Gastroesophageal sphincter (tissue), 3 donors: ENCODE results near the gene MRPL46.

Experiments used
- CTCF ChIP-seq, 4 experiments: fragments of 200-600 bp in 2 of 4; fragments of 450-650 bp in 2 of 4; sonication (generic) in 1 of 4; IDR thresholded peaks; one replicate each; pipeline ENCODE4 v1.5.1; 2017 to 2019; ENCODE audit warnings: antibody characterized with exemption in 4 of 4, mild to moderate bottlenecking in 2 of 4, moderate library complexity in 2 of 4
- EP300 ChIP-seq: sonication (generic); formaldehyde crosslinking; IDR thresholded peaks from one replicate; pipeline ENCODE4 v1.6.1; 2017; ENCODE audit warnings: antibody characterized with exemption, mild to moderate bottlenecking
- POLR2A ChIP-seq, 2 donors: fragments of 450-650 bp; IDR thresholded peaks; one replicate each; pipeline ENCODE4 v1.6.1; 2017; ENCODE audit warnings: antibody characterized with exemption in 2 of 2, mild to moderate bottlenecking in 2 of 2, moderate library complexity in 1 of 2
- POLR2AphosphoS5 ChIP-seq: sonication (generic); formaldehyde crosslinking; IDR thresholded peaks from one replicate; pipeline ENCODE4 v1.6.1; 2017; ENCODE audit warnings: antibody characterized with exemption

DNA sequence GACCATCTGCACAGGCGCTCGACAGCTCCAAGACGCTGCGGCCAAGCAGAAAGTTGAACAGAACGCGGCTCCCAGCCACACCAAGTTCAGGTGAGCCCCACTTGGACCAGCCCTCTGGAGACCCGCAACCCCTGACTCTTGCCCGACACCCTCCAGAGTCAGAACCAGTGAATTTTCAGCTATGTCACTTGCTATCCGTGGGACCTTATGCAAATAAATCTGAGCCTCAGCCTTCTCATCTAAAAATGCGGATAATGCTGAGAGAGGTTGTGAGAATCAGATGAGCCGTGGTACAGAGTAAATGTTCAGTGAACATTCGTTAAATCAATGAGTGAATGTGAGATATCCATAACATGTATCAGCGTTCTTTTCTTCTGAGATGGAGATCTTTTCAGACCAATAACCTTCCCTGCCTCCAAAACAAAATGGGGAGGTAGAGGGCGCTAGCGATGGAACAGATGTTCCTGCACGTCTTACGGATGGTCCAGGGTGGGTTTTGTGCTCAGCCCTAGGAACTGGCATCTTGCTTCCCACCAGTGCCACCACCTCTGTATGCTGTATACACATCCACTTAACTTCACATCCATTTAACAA, 844 bp upstream of the MRPL46 start:
- no peak for TF ChIP-seq CTCF (IDR thresholded peaks at IDR 0.05)
- no peak for TF ChIP-seq POLR2AphosphoS5
- no peak for TF ChIP-seq POLR2A (IDR thresholded peaks at IDR 0.05)
- no peak for TF ChIP-seq EP300
